Measurements from ENCODE around the gene OR8K1.

GRCh38 chr11:56380120-56380519 lies 34.3 kb downstream of the OR8K1 start:
- TF ChIP-seq CTCF (IDR thresholded peaks at IDR 0.05) (no peak), POLR2A (IDR thresholded peaks at IDR 0.05) (no peak)
